Measurements from ENCODE around the gene SALL3.

DNA sequence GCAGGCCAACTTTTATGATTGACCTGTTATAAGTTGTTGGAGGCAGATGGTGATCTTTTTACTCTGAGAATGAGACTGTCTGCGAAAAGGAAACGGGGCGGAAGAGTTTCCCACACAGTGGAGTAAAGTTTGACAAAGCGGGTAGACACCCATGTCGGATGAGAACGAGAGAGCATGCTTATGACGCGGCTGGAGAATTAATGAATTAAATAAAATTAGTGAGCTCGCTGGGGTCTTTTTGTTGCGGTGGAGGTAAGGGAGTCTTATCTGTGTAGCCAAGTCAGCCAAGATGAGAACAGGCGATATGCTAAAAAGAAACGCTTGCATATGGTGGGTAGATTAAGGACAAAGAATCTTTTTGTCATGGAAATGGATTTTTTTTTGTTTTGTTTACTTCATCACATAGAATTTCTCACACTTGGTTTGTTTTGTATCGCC is 1.8 kb downstream of the SALL3 start:
- TF ChIP-seq POLR2A (IDR thresholded peaks at IDR 0.05) = no peak
- TF ChIP-seq, protein P1, sequence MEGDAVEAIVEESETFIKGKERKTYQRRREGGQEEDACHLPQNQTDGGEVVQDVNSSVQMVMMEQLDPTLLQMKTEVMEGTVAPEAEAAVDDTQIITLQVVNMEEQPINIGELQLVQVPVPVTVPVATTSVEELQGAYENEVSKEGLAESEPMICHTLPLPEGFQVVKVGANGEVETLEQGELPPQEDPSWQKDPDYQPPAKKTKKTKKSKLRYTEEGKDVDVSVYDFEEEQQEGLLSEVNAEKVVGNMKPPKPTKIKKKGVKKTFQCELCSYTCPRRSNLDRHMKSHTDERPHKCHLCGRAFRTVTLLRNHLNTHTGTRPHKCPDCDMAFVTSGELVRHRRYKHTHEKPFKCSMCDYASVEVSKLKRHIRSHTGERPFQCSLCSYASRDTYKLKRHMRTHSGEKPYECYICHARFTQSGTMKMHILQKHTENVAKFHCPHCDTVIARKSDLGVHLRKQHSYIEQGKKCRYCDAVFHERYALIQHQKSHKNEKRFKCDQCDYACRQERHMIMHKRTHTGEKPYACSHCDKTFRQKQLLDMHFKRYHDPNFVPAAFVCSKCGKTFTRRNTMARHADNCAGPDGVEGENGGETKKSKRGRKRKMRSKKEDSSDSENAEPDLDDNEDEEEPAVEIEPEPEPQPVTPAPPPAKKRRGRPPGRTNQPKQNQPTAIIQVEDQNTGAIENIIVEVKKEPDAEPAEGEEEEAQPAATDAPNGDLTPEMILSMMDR (IDR thresholded peaks at IDR 0.05) = no peak
